Trophoblast cell (in vitro differentiated cells and primary cell): ENCODE data around the gene SYT1.

Source experiments
- DNase-seq, 2 donors: peaks; one replicate each; pipeline ENCODE4 v3.0.0-alpha.2; 2016
- H2AFZ ChIP-seq: 2 replicates; pipeline ENCODE4 v1.6.1; 2013; ENCODE audit warnings: low read length, moderate library complexity, mild to moderate bottlenecking; ENCODE audit not compliant: insufficient read depth, poor library complexity
- H2AK5ac ChIP-seq: 2 replicates; pipeline ENCODE4 v1.6.1; 2013; ENCODE audit warnings: mild to moderate bottlenecking, low read length
- H2BK120ac ChIP-seq: 2 replicates; pipeline ENCODE4 v1.6.1; 2013; ENCODE audit warnings: low read length, mild to moderate bottlenecking, moderate library complexity; ENCODE audit not compliant: insufficient read depth, poor library complexity
- H2BK12ac ChIP-seq: 2 replicates; pipeline ENCODE4 v1.6.1; 2013; ENCODE audit warnings: mild to moderate bottlenecking, low read length, moderate library complexity
- H2BK5ac ChIP-seq: 2 replicates; pipeline ENCODE4 v1.6.1; 2013; ENCODE audit warnings: low read length, low read depth, moderate library complexity, mild to moderate bottlenecking; ENCODE audit not compliant: poor library complexity
- H3K14ac ChIP-seq: 2 replicates; pipeline ENCODE4 v1.6.1; 2013; ENCODE audit warnings: mild to moderate bottlenecking, low read length
- H3K18ac ChIP-seq: 2 replicates; pipeline ENCODE4 v1.6.1; 2013; ENCODE audit warnings: mild to moderate bottlenecking, low read length
- H3K23ac ChIP-seq: 2 replicates; pipeline ENCODE4 v1.6.1; 2013; ENCODE audit warnings: low read length
- H3K27ac ChIP-seq: 2 replicates; pipeline ENCODE4 v1.5.1; 2013; ENCODE audit warnings: low read depth, mild to moderate bottlenecking, inconsistent platforms, low read length, moderate library complexity
- H3K27me3 ChIP-seq: 2 replicates; pipeline ENCODE4 v1.6.1; 2013; ENCODE audit warnings: inconsistent platforms, mild to moderate bottlenecking, low read length, moderate library complexity; ENCODE audit not compliant: insufficient read depth
- H3K36me3 ChIP-seq, 2 experiments: 1 replicate in 1 of 2; 2 replicates in 1 of 2; pipeline ENCODE4 v1.6.1; 2013; ENCODE audit warnings: low read length in 2 of 2, mild to moderate bottlenecking in 2 of 2, moderate library complexity in 1 of 2; ENCODE audit not compliant: insufficient read depth in 2 of 2, control insufficient read depth in 1 of 2
- H3K4ac ChIP-seq: 2 replicates; pipeline ENCODE4 v1.6.1; 2013; ENCODE audit warnings: low read depth, mild to moderate bottlenecking, low read length, moderate library complexity
- H3K4me1 ChIP-seq, 2 experiments: 1 replicate in 1 of 2; 2 replicates in 1 of 2; pipeline ENCODE4 v1.6.1; 2013; ENCODE audit warnings: low read length in 2 of 2, mild to moderate bottlenecking in 2 of 2, moderate library complexity in 1 of 2; ENCODE audit not compliant: insufficient read depth in 2 of 2, control insufficient read depth in 1 of 2
- H3K4me2 ChIP-seq: 2 replicates; pipeline ENCODE4 v1.6.1; 2013; ENCODE audit warnings: inconsistent platforms, mild to moderate bottlenecking, low read length, moderate library complexity
- H3K4me3 ChIP-seq: 2 replicates; pipeline ENCODE4 v1.5.1; 2013; ENCODE audit warnings: mild to moderate bottlenecking, low read depth, low read length, inconsistent platforms
- H3K79me1 ChIP-seq: one replicate; pipeline ENCODE4 v1.6.1; 2013; ENCODE audit warnings: low read length
- H3K79me2 ChIP-seq: 2 replicates; pipeline ENCODE4 v1.6.1; 2013; ENCODE audit warnings: low read length, mild to moderate bottlenecking; ENCODE audit not compliant: control insufficient read depth, insufficient read depth, poor library complexity
- H3K9ac ChIP-seq: 2 replicates; pipeline ENCODE4 v1.6.1; 2013; ENCODE audit warnings: mild to moderate bottlenecking, low read length
- H3K9me3 ChIP-seq: 2 replicates; pipeline ENCODE4 v1.6.1; 2013; ENCODE audit warnings: low read depth, mild to moderate bottlenecking, control low read depth, inconsistent platforms, low read length; ENCODE audit not compliant: insufficient read depth
- H4K12ac ChIP-seq: 2 replicates; pipeline ENCODE4 v1.6.1; 2013; ENCODE audit warnings: low read depth, mild to moderate bottlenecking, low read length, moderate library complexity
- H4K8ac ChIP-seq: 2 replicates; pipeline ENCODE4 v1.6.1; 2013; ENCODE audit warnings: low read depth, mild to moderate bottlenecking, low read length, moderate library complexity
- H4K91ac ChIP-seq: one replicate; pipeline ENCODE4 v1.6.1; 2013; ENCODE audit warnings: low read depth, mild to moderate bottlenecking, low read length, moderate library complexity
- WGBS: extraction: QIAGEN DNeasy Blood & Tissue Kit; methylation state at CpG from one replicate; pipeline ENCODE4 v1.1.7; 2013; ENCODE audit warnings: missing lambda C conversion rate; ENCODE audit not compliant: insufficient read length, insufficient coverage; ENCODE audit errors: extremely low coverage; 5-methylcytosine and 5-hydroxymethylcytosine counted together

Gene SYT1

DNA sequence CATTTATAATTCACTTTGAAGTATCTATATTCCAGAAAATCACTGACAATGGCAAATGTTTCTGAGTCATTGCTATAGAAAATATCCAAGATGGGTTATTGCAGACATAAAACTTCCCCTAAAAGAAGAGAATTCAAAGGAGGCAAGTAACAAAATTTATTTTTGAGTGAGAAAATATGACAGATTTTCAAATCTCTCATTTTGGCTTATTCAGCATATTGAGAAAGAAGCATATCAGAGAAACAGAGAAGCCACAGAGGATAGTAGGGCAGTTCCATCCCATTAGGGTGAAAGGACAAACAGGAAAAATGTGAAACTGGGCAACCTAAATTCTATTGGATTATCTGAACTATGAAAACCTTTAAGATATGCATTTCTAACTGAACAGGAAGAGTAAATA lies 85.0 kb downstream of the SYT1 start:
- Histone ChIP-seq H3K9ac (no peak overlapping the region), H3K79me1 (no peaks in the 10 kb centered on the region), H3K27me3 (no peaks in the 10 kb centered on the region), H3K36me3 (no peaks in the 10 kb centered on the region), H4K91ac (no peak overlapping the region), H3K79me2 (no peaks in the 10 kb centered on the region), H3K18ac (no peak overlapping the region), H2BK5ac (no peak overlapping the region), H3K4me2 (no peak overlapping the region), H3K27ac (no peak overlapping the region), H3K4me3 (no peak overlapping the region), H4K8ac (no peak overlapping the region), H4K12ac (no peak overlapping the region), H3K14ac (no peak overlapping the region), H2BK120ac (no peak overlapping the region), H3K4me1 (no peaks in the 10 kb centered on the region), H3K23ac (no peak overlapping the region), H2AFZ (no peak overlapping the region), H2AK5ac (no peak overlapping the region), H2BK12ac (no peak overlapping the region), H3K9me3 (no peaks in the 10 kb centered on the region), H3K4ac (no peak overlapping the region)
- DNase-seq: no peak

DNA sequence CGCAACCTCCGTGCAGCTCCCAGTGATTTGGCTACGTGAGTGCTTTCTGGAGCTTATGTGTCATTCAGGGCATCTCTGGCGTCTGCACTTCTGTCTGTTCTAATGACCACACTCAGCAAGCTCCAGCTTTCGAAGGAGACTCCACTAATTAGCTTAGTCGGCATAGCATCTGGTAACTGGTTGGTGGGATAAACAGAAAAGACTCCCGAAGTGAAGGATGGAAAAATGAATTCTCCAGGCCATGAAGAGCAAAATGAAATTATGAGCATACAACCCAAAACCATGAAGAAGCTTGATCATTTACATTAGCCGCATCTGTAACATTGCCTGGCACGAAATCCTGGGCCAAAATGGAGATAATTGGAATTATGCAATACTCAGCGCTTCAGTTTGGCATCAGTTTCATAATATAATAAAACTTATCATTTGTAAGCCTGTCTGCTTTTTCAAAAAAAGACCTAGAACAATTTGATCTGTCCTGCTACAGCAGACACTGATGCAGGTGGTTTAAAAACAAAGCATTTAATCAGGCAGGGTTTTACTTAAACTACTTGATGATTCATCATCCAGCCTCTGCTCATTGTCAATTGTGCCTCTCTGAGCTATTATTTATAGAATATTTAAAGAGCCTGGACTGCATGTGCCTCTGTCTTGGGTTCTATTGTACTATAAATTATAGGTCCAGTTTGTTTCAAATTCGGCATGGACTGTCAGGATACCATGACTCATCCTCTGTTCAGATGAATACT lies 87.4 kb downstream of the SYT1 start:
- no peaks in the 10 kb centered on the region for H3K9me3 ChIP-seq
- no peak overlapping the region for H3K27ac ChIP-seq
- no peak for DNase-seq
- H2BK5ac ChIP-seq: no peak overlapping the region
- no peaks in the 10 kb centered on the region for H3K27me3 ChIP-seq
- H3K4me3 ChIP-seq: no peak overlapping the region
- no peaks in the 10 kb centered on the region for H3K36me3 ChIP-seq
- H4K91ac ChIP-seq: no peak overlapping the region
- no peaks in the 10 kb centered on the region for H3K79me2 ChIP-seq
- H3K4me2 ChIP-seq: no peak overlapping the region
- H3K79me1 ChIP-seq: no peaks in the 10 kb centered on the region
- H3K14ac ChIP-seq: no peak overlapping the region
- no peak overlapping the region for H2AK5ac ChIP-seq
- no peaks in the 10 kb centered on the region for H3K4me1 ChIP-seq
- no peak overlapping the region for H4K8ac ChIP-seq
- WGBS: no CpG with 5 or more reads among the region's 11 CpGs
- no peak overlapping the region for H3K9ac ChIP-seq
- H2AFZ ChIP-seq: no peak overlapping the region
- H3K18ac ChIP-seq: no peak overlapping the region
- H2BK12ac ChIP-seq: no peak overlapping the region
- no peak overlapping the region for H2BK120ac ChIP-seq
- no peak overlapping the region for H3K23ac ChIP-seq
- H4K12ac ChIP-seq: no peak overlapping the region
- no peak overlapping the region for H3K4ac ChIP-seq

DNA sequence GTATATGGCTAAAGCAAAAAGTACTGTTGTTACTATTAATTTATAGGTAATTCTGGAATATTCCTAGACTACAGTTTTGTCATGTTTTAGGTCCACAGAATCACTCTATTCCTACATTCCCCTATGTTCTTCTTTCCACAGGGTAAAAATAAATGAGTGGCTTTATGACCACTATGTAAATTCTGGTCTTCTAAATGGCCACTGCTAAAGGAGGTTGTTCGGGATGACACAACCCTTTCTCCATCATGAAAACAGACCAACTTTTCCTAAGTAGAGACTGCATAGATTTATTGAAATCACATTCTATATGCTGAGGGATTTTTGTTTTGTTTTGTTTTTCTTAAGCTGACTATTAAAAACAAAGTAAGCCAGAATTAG lies 88.0 kb downstream of the SYT1 start:
- H3K9ac ChIP-seq: no peak overlapping the region
- no peaks in the 10 kb centered on the region for H3K79me1 ChIP-seq

DNA sequence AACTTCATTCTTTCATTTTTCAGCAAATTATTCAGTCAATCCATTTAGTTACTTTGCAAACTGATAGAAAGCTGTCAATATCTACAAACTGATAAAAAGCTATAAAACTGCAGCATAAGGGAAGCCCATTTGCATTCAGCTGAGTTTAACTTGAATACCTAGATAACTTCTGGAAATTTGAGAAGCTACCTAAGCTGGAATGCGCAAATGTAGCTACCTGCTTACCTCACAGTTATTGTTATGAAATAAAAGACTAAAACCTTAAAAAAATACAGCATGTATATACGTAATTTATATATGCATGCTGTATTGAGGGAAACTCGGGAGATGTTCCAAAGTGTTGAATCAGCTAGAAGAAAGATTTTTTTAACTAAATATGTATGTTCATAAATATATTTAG lies 94.4 kb downstream of the SYT1 start:
- no CpG with 5 or more reads among the region's 3 CpGs for WGBS
- Histone ChIP-seq H2BK12ac (no peak overlapping the region), H3K27ac (no peak overlapping the region)

More for the DNA sequence above, 88.0 kb downstream of the SYT1 start:
- no peak overlapping the region for H2BK5ac ChIP-seq
- no peak overlapping the region for H3K4me2 ChIP-seq
- H2AK5ac ChIP-seq: no peak overlapping the region
- DNase-seq: no peak
- no peak overlapping the region for H2BK120ac ChIP-seq
- H3K18ac ChIP-seq: no peak overlapping the region
- H3K36me3 ChIP-seq: no peaks in the 10 kb centered on the region
- H3K79me2 ChIP-seq: no peaks in the 10 kb centered on the region
- H4K12ac ChIP-seq: no peak overlapping the region
- no peak overlapping the region for H3K27ac ChIP-seq
- no CpG with 5 or more reads among the region's 1 CpG for WGBS
- no peak overlapping the region for H2BK12ac ChIP-seq
- H3K14ac ChIP-seq: no peak overlapping the region
- H3K27me3 ChIP-seq: no peaks in the 10 kb centered on the region
- no peak overlapping the region for H3K4me3 ChIP-seq
- no peak overlapping the region for H4K91ac ChIP-seq
- no peak overlapping the region for H3K23ac ChIP-seq
- H3K4me1 ChIP-seq: no peaks in the 10 kb centered on the region
- H2AFZ ChIP-seq: no peak overlapping the region
- no peak overlapping the region for H4K8ac ChIP-seq
- H3K9me3 ChIP-seq: no peaks in the 10 kb centered on the region
- no peak overlapping the region for H3K4ac ChIP-seq

More for the DNA sequence above, 94.4 kb downstream of the SYT1 start:
- Histone ChIP-seq H3K14ac (no peak overlapping the region), H3K23ac (no peak overlapping the region), H3K4ac (no peak overlapping the region), H2BK5ac (no peak overlapping the region), H4K8ac (no peak overlapping the region), H2AFZ (no peak overlapping the region), H3K27me3 (no peaks in the 10 kb centered on the region), H3K9me3 (no peaks in the 10 kb centered on the region), H3K36me3 (peaks cover 0 to 2% of the 10 kb centered on the region in 2 experiments), H2BK120ac (no peak overlapping the region), H2AK5ac (no peak overlapping the region), H4K12ac (no peak overlapping the region), H3K18ac (no peak overlapping the region), H3K4me3 (no peak overlapping the region), H3K79me1 (no peaks in the 10 kb centered on the region), H3K4me1 (no peaks in the 10 kb centered on the region), H4K91ac (no peak overlapping the region), H3K4me2 (no peak overlapping the region), H3K79me2 (no peaks in the 10 kb centered on the region), H3K9ac (no peak overlapping the region)
- DNase-seq: peak; percentile 16 to 75
